CD4-positive, alpha-beta memory T cell (primary cell): ENCODE measurements around the gene PSENEN. TPM values are rescaled to one million over a fixed set of nuclear protein-coding genes. Genes with fewer than 3 reads are reported as not detected.
"Not testable (repeated sequence)": the region's sequence is repeated elsewhere in the genome, so short reads cannot be mapped to it uniquely, and the experiment has no call there.

Experiments used
- CTCF ChIA-PET: fragments of 350-600 bp; sonication (Branson Sonifier 250); formaldehyde crosslinking; loops from one replicate; lab custom pipeline; 2021; ENCODE audit warnings: inconsistent platforms; ENCODE audit not compliant: partially characterized antibody; lab: Charles Lee
- POLR2A ChIA-PET: fragments of 350-600 bp; sonication (Branson Sonifier 250); formaldehyde crosslinking; loops from one replicate; lab custom pipeline; 2021; ENCODE audit not compliant: partially characterized antibody; lab: Charles Lee
- DNase-seq, 5 donors: peaks; one replicate each; pipeline versions ENCODE4 v3.0.0 to v3.0.0-alpha.2; 2020 to 2022; ENCODE audit warnings: mixed read lengths in 1 of 5
- H3K27ac ChIP-seq: one replicate; pipeline ENCODE4 v1.7.0; 2013; ENCODE audit warnings: low read depth, low read length
- H3K27me3 ChIP-seq: 2 replicates; pipeline ENCODE4 v1.7.0; 2013; ENCODE audit warnings: mild to moderate bottlenecking, low read length, moderate library complexity; ENCODE audit not compliant: insufficient read depth
- H3K36me3 ChIP-seq: 2 replicates; pipeline ENCODE4 v1.7.0; 2013; ENCODE audit warnings: mild to moderate bottlenecking, low read length, moderate library complexity; ENCODE audit not compliant: insufficient read depth
- H3K4me1 ChIP-seq: 2 replicates; pipeline ENCODE4 v1.7.0; 2013; ENCODE audit warnings: mild to moderate bottlenecking, low read length, moderate library complexity; ENCODE audit not compliant: insufficient read depth
- H3K4me3 ChIP-seq, 2 donors: one replicate each; pipeline ENCODE4 v1.7.0; 2013; ENCODE audit warnings: low read length in 2 of 2, mild to moderate bottlenecking in 1 of 2
- H3K9me3 ChIP-seq, 2 donors: one replicate each; pipeline ENCODE4 v1.7.0; 2013; ENCODE audit warnings: low read length in 2 of 2, control low read depth in 1 of 2; ENCODE audit not compliant: control insufficient read depth in 1 of 2
- H3K27ac Mint-ChIP-seq, 7 donors: one replicate each; pipeline ENCODE4 v1.8.0; 2020 to 2021; ENCODE audit warnings: mixed read lengths in 7 of 7, mild to moderate bottlenecking in 6 of 7, inconsistent platforms in 3 of 7, moderate library complexity in 3 of 7
- H3K27me3 Mint-ChIP-seq, 2 donors: one replicate each; pipeline ENCODE4 v1.8.0; 2020 to 2021; ENCODE audit warnings: mixed read lengths in 2 of 2
- H3K36me3 Mint-ChIP-seq, 2 donors: one replicate each; pipeline ENCODE4 v1.8.0; 2020 to 2021; ENCODE audit warnings: mixed read lengths in 2 of 2, inconsistent platforms in 1 of 2, mild to moderate bottlenecking in 1 of 2
- H3K4me1 Mint-ChIP-seq, 4 donors: one replicate each; pipeline ENCODE4 v1.8.0; 2020 to 2021; ENCODE audit warnings: mixed read lengths in 4 of 4, mild to moderate bottlenecking in 1 of 4
- H3K4me3 Mint-ChIP-seq, 8 donors: one replicate each; pipeline ENCODE4 v1.8.0; 2020 to 2021; ENCODE audit warnings: mixed read lengths in 8 of 8, mild to moderate bottlenecking in 7 of 8, moderate library complexity in 6 of 8, inconsistent platforms in 3 of 8
- H3K9me3 Mint-ChIP-seq, 8 donors: one replicate each; pipeline ENCODE4 v1.8.0; 2020 to 2021; ENCODE audit warnings: mixed read lengths in 8 of 8, mild to moderate bottlenecking in 5 of 8, inconsistent platforms in 3 of 8, moderate library complexity in 1 of 8
- intact Hi-C: fragments of 100-400 bp; cut with micrococcal nuclease; formaldehyde crosslinking; loops from one replicate; pipeline ENCODE4 v1.15.1; 2023
- polyA plus RNA-seq, 2 donors: library from polyadenylated mRNA; unstranded; fragments of 300-500 nt; fragmentation: Illumina TruSeq; gene quantifications; one replicate each; pipeline ENCODE4 v1.2.3, GENCODE V29; 2021
- total RNA-seq, 2 experiments: library from RNA; stranded (reverse); gene quantifications; one replicate each; pipeline ENCODE4 v1.2.3, GENCODE V29; 2021

Gene PSENEN
- total and polyA plus RNA-seq, 4 experiments from 2014 or later: 27.2 to 89.9 (median 55.9) TPM

DNA sequence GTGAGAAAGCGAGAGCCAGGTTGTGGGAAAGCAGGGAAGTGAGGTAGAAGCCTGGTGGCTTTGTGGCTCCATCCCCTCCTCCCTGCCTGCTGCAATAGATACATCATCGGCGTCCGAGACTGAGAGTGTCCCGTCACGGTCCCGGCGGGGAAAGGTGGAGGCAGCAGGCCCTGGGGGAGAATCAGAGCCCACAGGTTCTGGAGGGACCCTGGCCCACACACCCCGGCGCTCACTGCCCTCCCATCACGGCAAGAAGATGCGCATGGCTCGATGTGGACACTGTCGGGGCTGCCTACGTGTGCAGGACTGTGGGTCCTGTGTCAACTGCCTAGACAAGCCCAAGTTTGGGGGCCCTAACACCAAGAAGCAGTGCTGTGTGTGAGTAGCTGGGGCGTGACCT is 22.6 kb upstream of the PSENEN start:
- H3K4me3 Mint-ChIP-seq: no peak overlapping the region
- H3K27me3 Mint-ChIP-seq: no peaks in the 10 kb centered on the region
- Histone ChIP-seq H3K27me3 (no peaks in the 10 kb centered on the region), H3K27ac (no peak overlapping the region), H3K9me3 (no peaks in the 10 kb centered on the region), H3K4me1 (peaks cover 14% of the 10 kb centered on the region), H3K4me3 (no peak overlapping the region), H3K36me3 (peaks cover 70% of the 10 kb centered on the region)
- H3K27ac Mint-ChIP-seq: no peak overlapping the region
- ChIA-PET CTCF (no interaction called here), POLR2A (interaction anchor here (1.1 kb wide), 1 partner anchor 17 kb away, joined by 5 read pairs; no protein-coding TSS in a partner anchor)
- H3K4me1 Mint-ChIP-seq: peaks cover 11 to 31% (median 13%) of the 10 kb centered on the region in 4 donors
- no peaks in the 10 kb centered on the region for H3K9me3 Mint-ChIP-seq
- H3K36me3 Mint-ChIP-seq: peaks cover 34 to 58% of the 10 kb centered on the region in 2 donors
- intact Hi-C loops: no loop called here
- DNase-seq: no peak

DNA sequence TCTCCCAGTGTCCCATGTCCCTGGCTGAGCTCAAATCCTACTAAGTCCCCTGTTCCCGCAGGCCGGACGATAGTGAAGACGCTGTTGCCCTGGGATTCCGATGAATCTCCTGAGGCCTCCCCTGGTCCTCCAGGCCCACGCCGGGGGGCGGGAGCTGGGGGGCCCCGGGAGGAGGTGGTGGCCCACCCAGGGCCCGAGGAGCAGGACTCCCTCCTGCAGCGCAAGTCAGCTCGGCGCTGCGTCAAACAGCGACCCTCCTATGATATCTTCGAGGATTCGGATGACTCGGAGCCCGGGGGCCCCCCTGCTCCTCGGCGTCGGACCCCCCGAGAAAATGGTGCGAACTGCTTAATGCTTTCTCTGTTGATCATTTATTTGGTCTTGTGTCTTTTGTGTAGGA is 21.8 kb upstream of the PSENEN start:
- intact Hi-C loops: no loop called here
- peak overlapping the region in 3 of 7 donors; percentile 35 to 60 (median 36) for H3K27ac Mint-ChIP-seq
- H3K4me3 ChIP-seq: no peak overlapping the region
- peaks cover 13% of the 10 kb centered on the region for H3K4me1 ChIP-seq
- ChIA-PET POLR2A (interaction anchor here (0.6 to 1.1 kb wide), 2 partner anchors 16 to 24 kb away, joined by 3 to 5 read pairs; partner anchors contain the start of gene LIN37), CTCF (no interaction called here)
- no peak for DNase-seq
- no peak overlapping the region for H3K27ac ChIP-seq
- no peak overlapping the region for H3K4me3 Mint-ChIP-seq
- peaks cover 9 to 28% (median 11%) of the 10 kb centered on the region in 4 donors for H3K4me1 Mint-ChIP-seq
- H3K9me3 ChIP-seq: no peaks in the 10 kb centered on the region
- H3K27me3 ChIP-seq: no peaks in the 10 kb centered on the region
- H3K27me3 Mint-ChIP-seq: no peaks in the 10 kb centered on the region
- H3K36me3 ChIP-seq: peaks cover 78% of the 10 kb centered on the region
- H3K36me3 Mint-ChIP-seq: peaks cover 41 to 65% of the 10 kb centered on the region in 2 donors
- no peaks in the 10 kb centered on the region for H3K9me3 Mint-ChIP-seq

DNA sequence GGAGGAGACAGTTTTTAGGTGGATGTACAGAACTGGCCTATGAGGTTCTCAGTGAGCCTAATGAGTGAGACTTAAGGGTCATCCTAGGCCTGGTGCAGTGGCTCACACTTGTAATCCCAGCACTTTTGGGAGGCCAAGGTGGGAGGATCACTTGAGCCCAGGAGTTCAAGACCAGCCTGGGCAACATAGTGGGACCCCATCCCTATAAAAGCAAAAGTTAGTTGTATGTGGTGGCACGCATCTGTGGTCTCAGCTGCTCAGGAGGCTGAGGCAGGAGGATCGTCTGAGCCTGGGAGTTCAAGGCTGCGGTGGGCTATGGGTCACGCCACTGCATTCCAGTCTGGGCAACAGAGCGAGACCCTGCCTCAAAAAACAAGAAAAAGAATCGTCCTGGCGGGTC is 21.3 kb upstream of the PSENEN start:
- Mint-ChIP-seq H3K27ac (peak overlapping the region in 3 of 7 donors; percentile 35 to 48 (median 36)), H3K36me3 (peaks cover 41 to 68% of the 10 kb centered on the region in 2 donors), H3K4me1 (peaks cover 6 to 24% (median 8%) of the 10 kb centered on the region in 4 donors)
- H3K36me3 ChIP-seq: peaks cover 82% of the 10 kb centered on the region
- H3K4me3 Mint-ChIP-seq, intact Hi-C loops, H3K9me3 Mint-ChIP-seq, H3K4me1 ChIP-seq, CTCF ChIA-PET, H3K4me3 ChIP-seq, H3K9me3 ChIP-seq, H3K27me3 Mint-ChIP-seq, DNase-seq, H3K27me3 ChIP-seq, H3K27ac ChIP-seq: not testable (repeated sequence)
- POLR2A ChIA-PET: interaction anchor here (1.7 kb wide), 1 partner anchor 16 kb away, joined by 6 read pairs; no protein-coding TSS in a partner anchor

GRCh38 chr19:35724560-35724959 is 20.9 kb upstream of the PSENEN start:
- no peak overlapping the region for H3K27ac Mint-ChIP-seq
- H3K27me3 Mint-ChIP-seq: no peaks in the 10 kb centered on the region
- Histone ChIP-seq H3K4me3 (no peak overlapping the region), H3K4me1 (peaks cover 4% of the 10 kb centered on the region), H3K9me3 (no peaks in the 10 kb centered on the region), H3K27ac (no peak overlapping the region), H3K36me3 (peaks cover 87% of the 10 kb centered on the region), H3K27me3 (no peaks in the 10 kb centered on the region)
- DNase-seq: no peak
- H3K36me3 Mint-ChIP-seq: peaks cover 43 to 72% of the 10 kb centered on the region in 2 donors
- peaks cover 1 to 19% (median 4%) of the 10 kb centered on the region in 4 donors for H3K4me1 Mint-ChIP-seq
- ChIA-PET CTCF (no interaction called here), POLR2A (interaction anchor here (1.7 kb wide), 1 partner anchor 16 kb away, joined by 6 read pairs; no protein-coding TSS in a partner anchor)
- intact Hi-C loops: no loop called here
- H3K9me3 Mint-ChIP-seq: no peaks in the 10 kb centered on the region
- no peak overlapping the region for H3K4me3 Mint-ChIP-seq

- peak overlapping the region in 3 of 7 donors; percentile 35 to 64 (median 41) for H3K27ac Mint-ChIP-seq
- peaks cover 91% of the 10 kb centered on the region for H3K36me3 ChIP-seq
- intact Hi-C loops: no loop called here
- no peaks in the 10 kb centered on the region for H3K27me3 ChIP-seq
- H3K27ac ChIP-seq: no peak overlapping the region
- no peaks in the 10 kb centered on the region for H3K9me3 ChIP-seq
- POLR2A ChIA-PET: interaction anchor here (1.7 to 3.4 kb wide), 3 partner anchors 7 to 15 kb away, joined by 6 to 16 read pairs (median 11); partner anchors contain the start of gene KMT2B
- peaks cover 0 to 14% (median 1%) of the 10 kb centered on the region in 4 donors for H3K4me1 Mint-ChIP-seq
- no peaks in the 10 kb centered on the region for H3K4me1 ChIP-seq
- no peak for DNase-seq
- H3K27me3 Mint-ChIP-seq: no peaks in the 10 kb centered on the region
- no peak overlapping the region for H3K4me3 Mint-ChIP-seq
- CTCF ChIA-PET: no interaction called here
- no peak overlapping the region for H3K4me3 ChIP-seq
- H3K9me3 Mint-ChIP-seq: no peaks in the 10 kb centered on the region
- peaks cover 47 to 78% of the 10 kb centered on the region in 2 donors for H3K36me3 Mint-ChIP-seq
These were observed 20.1 kb upstream of the PSENEN start for GRCh38 chr19:35725216-35725861.

DNA sequence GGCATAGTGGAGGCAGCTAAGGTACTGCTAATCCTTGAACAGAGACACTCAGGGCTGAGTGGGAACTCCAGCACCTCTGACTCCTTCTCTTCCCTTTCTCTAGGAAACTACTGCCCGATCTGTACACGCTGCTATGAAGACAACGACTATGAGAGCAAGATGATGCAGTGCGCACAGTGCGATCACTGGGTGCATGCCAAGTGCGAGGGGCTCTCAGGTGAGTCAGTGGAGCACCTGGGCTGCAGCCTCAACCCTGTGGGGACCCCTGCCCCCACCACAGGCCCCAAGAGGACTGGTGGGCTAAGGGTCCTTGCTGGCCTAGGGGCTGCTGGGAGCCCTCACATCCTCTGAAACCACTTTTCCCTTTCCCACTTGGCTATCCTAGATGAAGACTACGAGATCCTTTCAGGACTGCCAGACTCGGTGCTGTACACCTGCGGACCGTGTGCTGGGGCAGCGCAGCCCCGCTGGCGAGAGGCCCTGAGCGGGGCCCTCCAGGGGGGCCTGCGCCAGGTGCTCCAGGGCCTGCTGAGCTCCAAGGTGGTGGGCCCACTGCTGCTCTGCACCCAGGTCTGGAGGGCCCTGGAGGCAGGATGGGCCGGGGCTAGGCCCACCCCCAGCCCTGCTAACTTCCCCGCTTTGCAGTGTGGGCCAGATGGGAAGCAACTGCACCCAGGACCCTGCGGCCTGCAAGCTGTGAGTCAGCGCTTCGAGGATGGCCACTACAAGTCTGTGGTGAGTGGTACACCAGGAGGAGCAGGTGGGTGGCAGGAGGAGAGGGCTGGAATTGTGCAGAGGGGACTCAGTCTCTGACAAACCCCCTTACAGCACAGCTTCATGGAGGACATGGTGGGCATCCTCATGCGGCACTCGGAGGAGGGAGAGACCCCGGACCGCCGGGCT is 18.1 kb upstream of the PSENEN start:
- H3K4me3 Mint-ChIP-seq: no peak overlapping the region
- CTCF ChIA-PET: interaction anchor here (0.9 to 1.4 kb wide), 4 partner anchors 10 to 15 kb away, joined by 3 to 4 read pairs (median 4); partner anchors contain the start of gene IGFLR1
- POLR2A ChIA-PET: interaction anchor here (0.6 to 4.1 kb wide), 7 partner anchors 9 to 79 kb away, joined by 3 to 19 read pairs (median 5); partner anchors contain the start of genes COX6B1, IGFLR1, KMT2B and PSENEN
- peaks cover 58 to 83% of the 10 kb centered on the region in 2 donors for H3K36me3 Mint-ChIP-seq
- intact Hi-C loops: no loop called here
- H3K27ac ChIP-seq: no peak overlapping the region
- H3K9me3 ChIP-seq: no peaks in the 10 kb centered on the region
- H3K27ac Mint-ChIP-seq: no peak overlapping the region
- no peaks in the 10 kb centered on the region for H3K9me3 Mint-ChIP-seq
- H3K4me3 ChIP-seq: no peak overlapping the region
- no peaks in the 10 kb centered on the region for H3K4me1 ChIP-seq
- peaks cover 100% of the 10 kb centered on the region for H3K36me3 ChIP-seq
- no peak for DNase-seq
- H3K27me3 ChIP-seq: no peaks in the 10 kb centered on the region
- no peaks in the 10 kb centered on the region for H3K27me3 Mint-ChIP-seq
- peaks cover 0 to 3% (median 2%) of the 10 kb centered on the region in 4 donors for H3K4me1 Mint-ChIP-seq
